H9 (cell line): ENCODE measurements around the gene B4GALNT2. TPM values are rescaled to one million over a fixed set of nuclear protein-coding genes. Genes with fewer than 3 reads are reported as not detected.
"Not testable (repeated sequence)": the region's sequence is repeated elsewhere in the genome, so short reads cannot be mapped to it uniquely, and the experiment has no call there.

Experiments
- DNase-seq: peaks from one replicate; pipeline ENCODE4 v3.0.0-alpha.2; 2017
- H2AFZ ChIP-seq: one replicate; pipeline ENCODE4 v1.6.1; 2013; ENCODE audit warnings: mild to moderate bottlenecking, low read length, control low read depth, moderate library complexity
- H2AK5ac ChIP-seq: 2 replicates; pipeline ENCODE4 v1.6.1; 2013; ENCODE audit warnings: low read length, control low read depth, mixed read lengths; ENCODE audit not compliant: insufficient read length
- H2BK120ac ChIP-seq: one replicate; pipeline ENCODE4 v1.6.1; 2013; ENCODE audit warnings: low read depth, mild to moderate bottlenecking, low read length, control low read depth, inconsistent platforms; ENCODE audit not compliant: poor library complexity, severe bottlenecking
- H2BK12ac ChIP-seq: 2 replicates; pipeline ENCODE4 v1.6.1; 2013; ENCODE audit warnings: low read length, control low read depth, mixed read lengths, low read depth; ENCODE audit not compliant: insufficient read length
- H2BK15ac ChIP-seq: 2 replicates; pipeline ENCODE4 v1.6.1; 2013; ENCODE audit warnings: low read depth, low read length, control low read depth
- H2BK20ac ChIP-seq: one replicate; pipeline ENCODE4 v1.6.1; 2013; ENCODE audit warnings: low read depth, mild to moderate bottlenecking, low read length, control low read depth, inconsistent platforms; ENCODE audit not compliant: poor library complexity, severe bottlenecking
- H2BK5ac ChIP-seq: 2 replicates; pipeline ENCODE4 v1.6.1; 2013; ENCODE audit warnings: low read length, control low read depth, mixed read lengths; ENCODE audit not compliant: insufficient read length
- H3K14ac ChIP-seq: 2 replicates; pipeline ENCODE4 v1.6.1; 2013; ENCODE audit warnings: low read length, control low read depth; ENCODE audit not compliant: insufficient read depth
- H3K18ac ChIP-seq: 2 replicates; pipeline ENCODE4 v1.6.1; 2013; ENCODE audit warnings: low read depth, mild to moderate bottlenecking, mixed read lengths, low read length, control low read depth; ENCODE audit not compliant: insufficient read length
- H3K23ac ChIP-seq: 2 replicates; pipeline ENCODE4 v1.6.1; 2013; ENCODE audit warnings: low read length, control low read depth, mixed read lengths, low read depth; ENCODE audit not compliant: insufficient read length
- H3K23me2 ChIP-seq: 2 replicates; pipeline ENCODE4 v1.6.1; 2013; ENCODE audit warnings: low read depth, mild to moderate bottlenecking, mixed read lengths, low read length, control low read depth; ENCODE audit not compliant: insufficient read length, poor library complexity, severe bottlenecking
- H3K27ac ChIP-seq: 2 replicates; pipeline ENCODE4 v1.5.1; 2013; ENCODE audit warnings: low read length, control low read depth, mixed read lengths, low read depth; ENCODE audit not compliant: insufficient read length
- H3K27me3 ChIP-seq: 2 replicates; pipeline ENCODE4 v1.6.1; 2013; ENCODE audit warnings: low read length, control low read depth, inconsistent platforms; ENCODE audit not compliant: insufficient read depth
- H3K4ac ChIP-seq: 2 replicates; pipeline ENCODE4 v1.6.1; 2013; ENCODE audit warnings: low read depth, mild to moderate bottlenecking, control low read depth, inconsistent platforms, low read length, moderate library complexity
- H3K4me1 ChIP-seq: 2 replicates; pipeline ENCODE4 v1.6.1; 2013; ENCODE audit warnings: low read length, control low read depth, inconsistent platforms; ENCODE audit not compliant: insufficient read depth
- H3K4me2 ChIP-seq: 2 replicates; pipeline ENCODE4 v1.6.1; 2013; ENCODE audit warnings: low read length, control low read depth, mixed read lengths; ENCODE audit not compliant: insufficient read length, insufficient read depth
- H3K56ac ChIP-seq: 2 replicates; pipeline ENCODE4 v1.6.1; 2013; ENCODE audit warnings: low read depth, mild to moderate bottlenecking, mixed read lengths, low read length, control low read depth; ENCODE audit not compliant: insufficient read length
- H3K79me1 ChIP-seq: 2 replicates; pipeline ENCODE4 v1.6.1; 2013; ENCODE audit warnings: low read depth, mild to moderate bottlenecking, moderate library complexity, low read length, control low read depth, inconsistent platforms; ENCODE audit not compliant: insufficient read depth, poor library complexity, severe bottlenecking
- H3K79me2 ChIP-seq: 2 replicates; pipeline ENCODE4 v1.6.1; 2013; ENCODE audit warnings: low read length, control low read depth, inconsistent platforms; ENCODE audit not compliant: insufficient read depth
- H3K9ac ChIP-seq: 2 replicates; pipeline ENCODE4 v1.6.1; 2013; ENCODE audit warnings: low read length, control low read depth, mixed read lengths; ENCODE audit not compliant: insufficient read length; ENCODE audit errors: extremely low read depth
- H3K9me3 ChIP-seq: one replicate; pipeline ENCODE4 v1.6.1; 2013; ENCODE audit warnings: low read depth, low read length, inconsistent platforms; ENCODE audit not compliant: control insufficient read depth
- H3T11ph ChIP-seq: one replicate; pipeline ENCODE4 v1.6.1; 2013; ENCODE audit warnings: mild to moderate bottlenecking, low read length, control low read depth, inconsistent platforms
- H4K20me1 ChIP-seq: one replicate; pipeline ENCODE4 v1.6.1; 2013; ENCODE audit not compliant: control insufficient read depth, insufficient read length, insufficient read depth
- H4K5ac ChIP-seq: 2 replicates; pipeline ENCODE4 v1.6.1; 2013; ENCODE audit warnings: low read depth, mild to moderate bottlenecking, mixed read lengths, low read length, control low read depth; ENCODE audit not compliant: insufficient read length
- H4K8ac ChIP-seq: replicated peaks from 2 replicates; pipeline ENCODE4 v1.6.1; 2013; ENCODE audit warnings: low read length, control low read depth, mixed read lengths, low read depth; ENCODE audit not compliant: insufficient read length
- H4K91ac ChIP-seq: 2 replicates; pipeline ENCODE4 v1.6.1; 2013; ENCODE audit warnings: low read depth, mild to moderate bottlenecking, moderate library complexity, mixed read lengths, low read length, control low read depth; ENCODE audit not compliant: insufficient read length
- H3K27ac Mint-ChIP-seq, 3 experiments: 2 replicates in 2 of 3; 3 replicates in 1 of 3; pipeline ENCODE4 v1.8.0; 2020 to 2021; ENCODE audit warnings: mixed read lengths in 3 of 3, mild to moderate bottlenecking in 1 of 3, moderate library complexity in 1 of 3
- H3K27me3 Mint-ChIP-seq: 2 replicates; pipeline ENCODE4 v1.8.0; 2021; ENCODE audit warnings: low read depth, mild to moderate bottlenecking, moderate library complexity, mixed read lengths
- H3K36me3 Mint-ChIP-seq, 3 experiments: 2 replicates in 2 of 3; 3 replicates in 1 of 3; pipeline ENCODE4 v1.8.0; 2020 to 2021; ENCODE audit warnings: low read depth in 3 of 3, mixed read lengths in 3 of 3; ENCODE audit not compliant: insufficient read depth in 1 of 3
- H3K4me1 Mint-ChIP-seq, 2 experiments: 2 replicates each; pipeline ENCODE4 v1.8.0; 2020; ENCODE audit warnings: mixed read lengths in 2 of 2
- H3K4me3 Mint-ChIP-seq, 2 experiments: 2 replicates in 1 of 2; 3 replicates in 1 of 2; pipeline ENCODE4 v1.8.0; 2020 to 2021; ENCODE audit warnings: mild to moderate bottlenecking in 2 of 2, mixed read lengths in 2 of 2, moderate library complexity in 1 of 2
- H3K9me3 Mint-ChIP-seq, 2 experiments: 2 replicates in 1 of 2; 3 replicates in 1 of 2; pipeline ENCODE4 v1.8.0; 2020; ENCODE audit warnings: mild to moderate bottlenecking in 2 of 2, mixed read lengths in 2 of 2, moderate library complexity in 1 of 2
- CTCF ChIP-seq: fragments of 200-600 bp; sonication (generic); conservative IDR thresholded peaks from 3 replicates; pipeline ENCODE4 v1.8.0; 2021; ENCODE audit warnings: antibody characterized with exemption, mild to moderate bottlenecking
- WGBS: extraction: QIAGEN DNeasy Blood & Tissue Kit; methylation state at CpG from one replicate; pipeline ENCODE4 v1.1.7; 2013; ENCODE audit warnings: missing lambda C conversion rate, low lambda C conversion rate, mixed read lengths; ENCODE audit not compliant: insufficient read length; ENCODE audit errors: extremely low coverage; 5-methylcytosine and 5-hydroxymethylcytosine counted together
- total RNA-seq: library from RNA; stranded (reverse); gene quantifications from 2 replicates; pipeline ENCODE4 v1.2.1, GENCODE V29; 2021

Gene B4GALNT2
- total RNA-seq, 1 experiment from 2014 or later = not detected

- Histone ChIP-seq H3K9ac (no peak overlapping the region), H3K4me1 (no peaks in the 10 kb centered on the region; the same call in 1 of the 2 replicates), H3K14ac (no peak overlapping the region), H4K8ac (no peak overlapping the region), H2BK20ac (no peak overlapping the region), H3K18ac (no peak overlapping the region), H4K5ac (no peak overlapping the region), H2AFZ (no peak overlapping the region), H2BK5ac (no peak overlapping the region), H2AK5ac (no peak overlapping the region), H3K27ac (no peak overlapping the region), H3K79me1 (no peaks in the 10 kb centered on the region), H3K56ac (no peak overlapping the region), H3T11ph (no peak overlapping the region), H3K27me3 (peaks cover 17% of the 10 kb centered on the region; the same call in 1 of the 2 replicates), H4K20me1 (no peaks in the 10 kb centered on the region), H3K4ac (no peak overlapping the region), H3K23ac (no peak overlapping the region), H3K79me2 (no peaks in the 10 kb centered on the region), H3K9me3 (no peaks in the 10 kb centered on the region), H4K91ac (no peak overlapping the region), H3K4me2 (no peak overlapping the region), H2BK120ac (no peak overlapping the region), H3K23me2 (peaks cover 11% of the 10 kb centered on the region), H2BK12ac (no peak overlapping the region), H2BK15ac (no peak overlapping the region)
- Mint-ChIP-seq H3K27ac (no peak overlapping the region), H3K36me3 (peaks cover 0 to 1% (median 0%) of the 10 kb centered on the region in 3 experiments; a peak in 1 of 7 replicates), H3K27me3 (peaks cover 47% of the 10 kb centered on the region), H3K4me3 (no peak overlapping the region), H3K4me1 (peaks cover 3 to 5% of the 10 kb centered on the region in 2 experiments; a peak in 2 of 4 replicates), H3K9me3 (no peaks in the 10 kb centered on the region; a peak in 2 of 5 replicates)
- WGBS = no CpG with 5 or more reads among the region's 4 CpGs
- no peak for TF ChIP-seq CTCF
- no peak for DNase-seq
Measured at GRCh38 chr17:49136335-49136734, 3.8 kb downstream of the B4GALNT2 start.

- not testable (repeated sequence) for H3K56ac ChIP-seq, H4K8ac ChIP-seq, H4K91ac ChIP-seq, H4K20me1 ChIP-seq, H2BK12ac ChIP-seq, H3K4me1 ChIP-seq, H3K4ac ChIP-seq, H3K4me1 Mint-ChIP-seq, H2BK120ac ChIP-seq, H2BK20ac ChIP-seq, H3T11ph ChIP-seq, H3K36me3 Mint-ChIP-seq, H4K5ac ChIP-seq, DNase-seq, H3K27ac ChIP-seq, H3K23me2 ChIP-seq, H3K79me1 ChIP-seq, H2AFZ ChIP-seq, H3K14ac ChIP-seq, H3K27ac Mint-ChIP-seq, H3K9me3 Mint-ChIP-seq, H2BK15ac ChIP-seq, H3K9me3 ChIP-seq, H2BK5ac ChIP-seq, H2AK5ac ChIP-seq, H3K4me2 ChIP-seq, H3K18ac ChIP-seq, H3K9ac ChIP-seq, H3K23ac ChIP-seq, H3K27me3 ChIP-seq, H3K79me2 ChIP-seq
- WGBS = no CpG with 5 or more reads among the region's 3 CpGs
- peak overlapping the region in 1 of 2 experiments; percentile 18; a peak in 1 of 5 replicates for H3K4me3 Mint-ChIP-seq
- peaks cover 33% of the 10 kb centered on the region for H3K27me3 Mint-ChIP-seq
Measured at GRCh38 chr17:49145654-49146053, 13.1 kb downstream of the B4GALNT2 start.
